Activated T-cell treated with anti-CD3 and anti-CD28 coated beads, Interleukin-2, amount 50 U/mL, for 1 hour (primary cell): ENCODE data around the gene SDS.

ENCODE experiments used
- DNase-seq: peaks from one replicate; pipeline ENCODE4 v3.0.0-alpha.2; 2020

SDS gene

DNA sequence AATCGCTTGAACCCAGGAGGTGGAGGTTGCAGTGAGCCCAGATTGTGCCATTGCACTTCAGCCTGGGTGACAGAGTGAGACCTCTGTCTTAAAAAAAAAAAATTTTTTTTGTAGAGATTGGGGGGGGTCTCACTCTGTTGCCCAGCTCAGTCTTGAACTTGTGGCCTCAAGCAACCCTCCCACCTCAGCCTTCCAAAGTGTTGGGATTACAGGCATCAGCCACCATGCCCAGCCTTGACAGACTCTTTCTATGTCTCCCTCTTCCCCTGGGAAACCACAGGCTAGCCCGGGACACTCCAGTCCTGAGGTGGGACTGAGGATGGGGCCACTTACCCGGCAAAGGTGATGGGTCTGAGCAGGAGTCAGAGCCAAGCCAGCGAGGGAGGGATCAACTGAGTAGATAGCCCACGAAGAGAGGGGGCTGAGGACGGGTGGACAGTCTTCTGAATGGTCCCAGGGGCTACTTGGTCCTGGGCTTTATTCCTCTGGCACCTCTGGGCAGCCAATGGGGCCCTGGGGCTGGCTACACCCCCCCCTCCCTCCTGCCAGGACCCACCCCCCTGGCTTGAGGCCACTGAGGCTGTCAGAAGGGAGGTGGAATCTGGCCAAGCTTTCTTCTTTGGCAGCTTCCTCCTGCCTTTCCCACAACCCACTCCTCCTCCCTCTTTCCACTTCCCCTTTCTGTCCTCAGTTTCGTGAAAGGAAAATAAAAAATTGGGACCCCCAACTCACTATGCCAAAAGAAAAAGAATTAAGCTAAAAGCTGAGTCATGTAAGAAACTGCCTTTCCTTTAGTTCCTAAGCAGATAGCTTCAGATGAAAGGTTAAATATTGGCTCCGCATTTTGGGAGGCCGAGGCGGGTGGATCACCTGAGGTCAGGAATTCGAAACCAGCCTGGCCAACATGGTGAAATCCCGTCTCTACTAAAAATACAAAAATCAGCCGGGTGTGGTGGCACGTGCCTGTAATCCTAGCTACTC is at the start of gene SDS:
SDS (minus strand) TSS at position 453 of the 981 bp plus-strand sequence. CDS start 4,179 bp downstream, outside the sequence.
- no peak for DNase-seq

- DNase-seq, result no peak
These were observed 49.6 kb upstream of the SDS start for GRCh38 chr12:113453330-113453729.

- no peak for DNase-seq
These were observed 48.8 kb upstream of the SDS start for GRCh38 chr12:113452458-113452857.

DNA sequence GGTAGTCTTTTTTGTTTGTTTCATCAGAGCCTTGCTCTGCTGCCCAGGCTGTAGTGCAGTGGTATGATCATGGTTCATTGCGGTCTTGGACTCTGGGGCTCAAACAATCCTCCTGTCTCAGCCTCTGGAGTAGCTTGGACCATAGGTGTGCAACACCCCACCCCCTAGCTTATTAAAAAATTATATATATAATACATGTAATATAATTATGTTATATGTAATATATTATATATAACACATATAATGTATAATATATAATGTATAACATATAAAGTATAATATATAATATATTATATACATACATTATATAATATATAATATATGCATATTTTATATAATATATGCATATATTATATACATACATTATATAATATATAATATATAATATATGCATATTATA is 46.2 kb upstream of the SDS start:
- DNase-seq, result no peak

GRCh38 chr12:113449299-113449698 is 45.6 kb upstream of the SDS start:
- DNase-seq, result no peak

DNA sequence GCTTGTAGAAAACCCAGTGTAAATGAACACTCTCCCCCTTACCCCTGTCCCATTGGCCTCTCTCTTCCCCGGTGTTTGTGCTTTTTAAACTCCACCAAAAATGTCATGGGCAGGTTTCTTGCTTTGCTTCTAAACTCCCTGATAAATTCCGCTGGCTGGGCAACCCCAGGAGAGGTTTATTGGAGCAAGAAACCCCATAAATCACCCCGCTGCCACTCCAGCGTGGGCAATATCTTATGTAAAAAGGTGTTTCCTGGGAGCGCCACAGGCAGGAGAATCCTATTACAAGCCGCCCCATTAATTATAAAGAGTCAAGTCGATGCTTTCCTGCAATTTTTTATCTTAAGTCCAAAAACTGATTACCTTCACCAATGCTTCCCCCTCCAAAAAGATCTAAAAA is 45.2 kb upstream of the SDS start:
- DNase-seq, result no peak

- DNase-seq, result no peak
These were observed 42.0 kb upstream of the SDS start for GRCh38 chr12:113445544-113446171.

DNA sequence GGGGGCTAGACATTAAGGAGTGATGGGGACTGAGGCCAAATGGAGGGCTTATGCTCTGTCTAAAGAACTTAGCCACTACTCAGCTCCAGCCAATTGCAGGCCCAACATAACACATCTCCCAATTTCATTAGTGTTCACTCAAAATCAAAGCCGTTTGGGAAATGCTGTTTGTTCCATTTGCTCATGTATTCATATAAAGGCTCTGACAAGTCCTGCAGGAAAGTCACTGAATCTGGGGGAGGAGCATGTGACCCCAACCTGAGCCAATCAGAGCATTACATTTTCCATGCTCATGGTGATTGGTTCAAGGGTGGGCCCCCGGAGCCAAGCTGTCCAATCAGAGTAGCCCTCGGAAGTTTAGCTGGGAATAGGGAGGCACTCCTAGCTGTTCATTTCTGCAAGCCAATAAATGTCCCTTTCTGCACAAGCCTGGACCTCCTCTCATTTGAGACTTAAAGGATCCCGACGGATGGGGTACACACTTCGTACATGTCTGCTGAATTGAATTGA is 39.4 kb upstream of the SDS start:
- DNase-seq, result no peak

DNA sequence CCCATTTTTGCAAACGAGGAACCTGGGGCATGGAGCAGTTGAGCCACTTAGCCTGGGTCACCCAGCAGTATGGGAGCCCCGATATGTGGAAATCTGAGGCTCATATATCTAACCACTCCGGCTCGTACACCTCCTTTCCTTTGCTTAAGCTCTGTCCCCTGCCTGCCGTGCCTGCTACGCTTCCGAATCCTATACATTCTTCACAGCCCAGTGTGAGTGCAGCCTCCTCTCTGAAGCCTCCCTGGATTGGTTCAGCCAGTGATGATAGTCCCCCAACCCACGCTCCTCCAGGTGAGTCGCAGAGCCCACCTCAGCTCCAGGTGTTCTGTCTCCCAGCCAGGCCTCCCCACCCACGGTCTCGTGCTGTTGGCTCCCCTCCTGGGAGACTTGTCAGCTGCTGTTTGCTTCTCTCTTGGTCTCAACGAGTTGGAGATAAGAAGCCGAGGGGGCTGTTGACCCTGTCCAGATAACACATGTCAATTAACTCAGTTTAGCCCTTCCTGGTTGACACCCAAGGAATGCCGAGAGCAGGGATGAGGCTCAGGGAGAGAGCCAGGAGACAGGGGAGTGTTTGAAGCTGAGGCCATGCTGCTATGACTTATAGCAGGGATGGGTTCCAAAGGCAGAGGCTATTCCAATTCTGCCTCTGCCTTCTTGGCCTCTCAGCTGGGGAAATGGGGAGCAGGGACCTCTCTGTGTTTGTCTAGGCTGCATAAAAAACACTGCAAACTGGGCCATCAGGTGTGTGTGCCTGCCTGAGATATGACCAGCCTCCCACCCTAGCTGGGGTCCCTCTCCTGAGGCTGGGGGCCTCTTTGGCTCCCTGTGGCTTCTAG is 37.5 kb upstream of the SDS start:
- no peak for DNase-seq

DNA sequence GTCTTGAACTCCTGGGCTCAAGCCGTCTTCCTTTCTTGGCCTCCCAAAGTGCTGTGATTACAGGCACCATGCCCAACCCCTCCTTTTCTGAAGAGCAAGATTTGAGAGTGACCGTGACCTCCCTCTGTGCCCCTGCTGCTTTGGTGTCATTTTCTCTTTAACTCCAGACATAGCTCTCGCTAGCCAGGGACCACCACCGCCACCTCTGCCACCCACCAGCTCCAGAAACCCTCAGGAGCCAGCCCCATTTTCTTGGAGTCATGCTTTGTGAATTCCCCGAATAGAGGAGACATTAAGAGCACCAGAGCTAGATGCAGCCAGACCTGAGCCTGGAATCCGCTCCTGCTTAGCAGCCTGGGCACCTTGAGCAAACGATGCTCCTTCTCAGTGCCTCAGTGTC is 36.6 kb upstream of the SDS start:
- DNase-seq, result no peak

DNA sequence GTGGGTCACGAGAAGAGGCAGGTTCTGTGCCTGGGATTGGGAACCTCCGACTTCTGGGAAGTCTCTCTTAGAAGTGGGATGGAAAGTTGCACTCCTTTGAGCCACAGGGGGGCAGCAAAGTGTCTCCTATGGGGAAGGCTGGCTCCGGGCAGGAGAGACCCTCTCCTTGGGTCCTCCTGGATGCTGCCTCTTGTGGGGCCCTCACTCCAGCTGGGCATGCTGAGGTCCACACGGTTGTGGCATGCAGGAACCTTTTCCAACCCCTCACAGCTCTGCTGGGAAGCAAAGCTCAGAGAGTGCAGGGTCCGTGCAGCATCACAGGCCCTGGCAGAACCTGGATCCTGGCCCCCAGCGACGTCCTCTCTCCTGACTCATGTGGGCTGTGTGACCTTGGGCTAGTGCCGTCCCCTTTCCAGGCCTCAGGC is 35.9 kb upstream of the SDS start:
- DNase-seq, result no peak

- no peak for DNase-seq
These were observed 35.6 kb upstream of the SDS start for GRCh38 chr12:113439301-113439597.

- no peak for DNase-seq
These were observed 35.0 kb upstream of the SDS start for GRCh38 chr12:113438523-113439300.

- no peak for DNase-seq
These were observed 34.0 kb upstream of the SDS start for GRCh38 chr12:113437729-113438100.

GRCh38 chr12:113436993-113437728 is 33.5 kb upstream of the SDS start:
- DNase-seq, result no peak

DNA sequence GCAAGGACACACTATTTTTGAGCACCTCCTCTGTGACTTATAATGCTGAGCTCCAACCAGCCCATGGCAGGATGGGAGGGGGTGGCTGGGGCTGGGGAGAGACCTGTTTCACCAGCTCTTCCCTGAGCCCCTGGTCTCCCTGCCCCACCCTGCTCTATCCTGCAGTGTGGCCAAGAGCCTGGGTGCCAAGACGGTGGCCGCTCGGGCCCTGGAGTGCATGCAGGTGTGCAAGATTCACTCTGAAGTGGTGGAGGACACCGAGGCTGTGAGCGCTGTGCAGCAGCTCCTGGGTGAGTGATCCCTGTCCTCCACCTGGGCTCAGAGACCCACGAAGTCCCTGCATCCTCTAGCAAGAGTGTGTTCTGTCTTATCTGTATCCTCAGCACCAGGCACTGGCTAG is 32.9 kb upstream of the SDS start:
- no peak for DNase-seq

DNA sequence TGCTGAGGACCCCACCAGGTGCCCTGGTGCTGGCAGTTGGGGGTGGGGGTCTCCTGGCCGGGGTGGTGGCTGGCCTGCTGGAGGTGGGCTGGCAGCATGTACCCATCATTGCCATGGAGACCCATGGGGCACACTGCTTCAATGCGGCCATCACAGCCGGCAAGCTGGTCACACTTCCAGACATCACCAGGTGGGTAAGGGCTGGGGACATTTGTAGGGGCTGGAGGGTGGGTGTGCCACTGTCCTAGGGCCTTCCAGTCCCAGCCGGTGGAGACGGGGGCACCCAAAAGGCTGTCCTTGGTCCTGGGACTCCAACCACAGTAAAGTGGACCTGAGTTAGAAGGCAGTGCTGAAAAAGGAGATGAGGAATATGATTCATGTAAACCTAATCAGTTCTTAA is 31.7 kb upstream of the SDS start:
- DNase-seq, result no peak

DNA sequence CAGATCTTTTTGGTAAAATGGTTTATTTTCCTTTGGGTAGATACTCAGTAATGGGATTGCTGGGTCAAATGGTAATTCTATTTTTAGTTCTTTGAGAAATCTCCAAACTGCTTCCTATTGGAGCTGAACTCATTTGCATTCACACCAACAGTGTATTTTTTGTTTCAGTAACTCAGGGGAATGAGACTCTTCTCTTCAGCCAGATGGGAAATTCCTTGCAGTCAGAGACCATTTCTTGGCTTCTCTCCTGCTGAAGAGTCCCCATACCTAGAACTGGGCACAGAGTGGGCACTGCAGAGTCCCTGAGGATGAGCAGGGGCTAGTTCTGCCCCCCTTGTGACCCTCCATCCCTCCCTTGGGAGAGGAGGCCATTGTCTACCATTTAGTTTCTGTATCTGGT is 29.3 kb upstream of the SDS start:
- DNase-seq, result no peak

- no peak for DNase-seq
These were observed 24.8 kb upstream of the SDS start for GRCh38 chr12:113428482-113428881.

- DNase-seq, result no peak
These were observed 24.2 kb upstream of the SDS start for GRCh38 chr12:113427882-113428281.

DNA sequence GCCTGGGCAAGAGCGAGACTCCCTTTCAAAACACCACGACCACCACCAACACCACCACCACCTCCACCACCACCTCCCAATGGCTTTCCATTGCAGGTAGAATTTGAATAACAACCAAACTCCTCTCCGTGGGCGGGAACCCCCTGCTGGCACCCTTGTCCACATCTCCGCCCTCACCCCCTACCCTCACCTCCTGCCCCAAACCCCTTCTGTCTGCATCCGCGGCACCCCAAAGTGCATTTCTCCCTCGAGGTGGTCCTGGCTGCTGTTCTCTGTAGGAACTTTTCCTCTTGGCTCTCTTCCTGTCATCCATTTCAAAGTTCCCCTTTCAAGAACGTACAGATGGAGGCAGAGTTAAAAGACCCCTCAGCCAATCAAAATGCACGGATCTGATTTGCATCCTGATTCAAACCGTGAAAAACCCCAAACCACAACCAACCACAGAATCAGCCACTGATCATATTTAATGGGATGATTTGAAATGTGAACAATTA is 22.3 kb upstream of the SDS start:
- no peak for DNase-seq
